AG08395 (cell line): ENCODE data around the gene ANKRD12.
A peak's percentile ranks its signal among the peaks of the same experiment; 100 is the strongest.

Experiments used
- DNase-seq: peaks from one replicate; pipeline ENCODE4 v3.0.0; 2012; ENCODE audit warnings: mixed read lengths, low spot score

Gene ANKRD12

DNA sequence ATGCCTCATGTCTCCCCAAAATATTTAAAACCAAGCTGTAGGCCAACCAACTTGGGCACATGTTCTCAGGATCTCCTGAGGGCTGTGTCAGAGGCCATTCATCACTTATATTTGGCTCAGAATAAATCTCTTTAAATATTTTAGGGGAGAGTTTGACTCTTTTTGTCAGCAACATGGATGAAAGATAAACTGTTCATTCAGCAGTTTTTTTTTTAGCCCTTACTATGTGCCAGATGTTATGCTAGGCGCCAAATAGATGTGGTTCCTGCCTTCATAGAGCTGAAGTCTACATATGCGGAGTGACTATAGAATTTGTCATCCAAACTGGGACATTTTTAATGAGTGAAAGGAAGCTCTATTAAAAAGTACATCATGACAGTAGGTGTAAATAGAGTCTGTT lies 155.5 kb downstream of the ANKRD12 start:
- DNase-seq = no peak

DNA sequence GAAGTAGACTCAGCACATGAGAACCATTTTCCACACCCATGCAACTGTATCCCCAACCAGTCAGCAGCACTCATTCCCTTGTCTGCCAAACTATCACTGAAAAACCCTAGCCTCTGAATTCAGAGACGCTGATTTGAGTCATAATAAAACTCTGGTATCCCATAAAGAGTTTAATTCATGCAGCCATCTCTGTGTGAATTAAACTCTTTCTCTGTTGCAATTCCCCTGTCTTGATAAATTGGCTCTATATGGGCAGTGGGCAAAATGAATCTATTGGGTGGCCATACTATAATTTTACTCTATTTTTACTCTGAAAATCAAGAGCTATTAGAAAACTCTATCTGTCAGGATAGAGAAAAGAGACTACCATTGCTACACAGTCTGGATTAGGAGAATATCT lies 157.4 kb downstream of the ANKRD12 start:
- DNase-seq = no peak

DNA sequence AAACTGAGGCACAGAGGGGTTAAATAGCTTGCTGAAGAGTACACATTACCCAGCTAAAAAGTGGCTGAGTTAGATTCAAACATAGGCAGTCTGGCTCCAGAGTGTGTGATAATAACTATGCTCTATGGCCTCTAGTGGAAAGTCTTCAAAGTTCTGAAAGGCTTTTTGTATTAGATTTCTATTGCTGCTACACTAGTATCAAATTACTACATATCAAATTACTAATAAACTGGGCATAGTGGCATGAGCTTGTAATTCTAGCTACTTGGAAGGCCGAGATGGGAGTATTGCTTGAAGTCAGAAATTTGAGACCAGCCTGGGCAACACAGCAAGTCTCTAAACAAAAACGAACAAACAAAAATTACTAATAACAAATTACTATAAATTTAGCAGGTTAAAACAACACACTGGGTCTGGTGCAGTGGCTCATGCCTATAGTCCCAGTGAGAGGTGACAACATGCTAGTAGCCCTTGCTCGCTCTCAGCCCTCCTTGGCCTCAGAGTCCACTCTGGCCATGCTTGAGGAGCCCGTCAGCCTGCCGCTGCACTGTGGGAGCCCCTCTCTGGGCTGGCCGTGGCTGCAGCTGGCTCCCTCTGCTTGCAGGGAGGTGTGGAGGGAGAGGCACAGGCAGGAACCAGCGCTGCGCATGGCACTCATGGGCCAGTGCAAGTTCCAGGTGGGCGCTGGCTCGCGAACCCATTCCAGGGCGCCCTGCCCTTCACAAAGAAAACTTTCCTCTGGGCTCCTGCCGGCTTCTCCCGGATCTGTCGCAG lies 159.8 kb downstream of the ANKRD12 start:
- DNase-seq = no peak

DNA sequence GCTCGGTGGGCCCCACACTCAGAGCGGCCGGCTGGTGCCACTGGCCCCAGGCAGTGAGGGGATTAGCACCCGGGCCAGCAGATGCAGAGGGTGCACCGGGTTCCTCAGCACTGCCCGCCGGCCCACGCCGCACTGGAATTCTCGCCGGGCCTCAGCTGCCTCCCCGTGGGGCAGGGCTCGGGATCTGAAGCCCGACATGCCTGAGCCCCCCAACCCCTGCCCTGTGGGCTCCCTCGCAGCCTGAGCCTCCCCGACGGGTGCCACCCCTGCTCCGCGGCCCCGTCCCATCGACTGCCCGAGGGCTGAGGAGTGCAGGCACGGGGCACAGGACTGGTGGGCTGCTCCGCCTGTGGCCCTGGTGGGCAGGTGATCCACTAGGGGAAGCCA lies 160.4 kb downstream of the ANKRD12 start:
- no peak for DNase-seq

DNA sequence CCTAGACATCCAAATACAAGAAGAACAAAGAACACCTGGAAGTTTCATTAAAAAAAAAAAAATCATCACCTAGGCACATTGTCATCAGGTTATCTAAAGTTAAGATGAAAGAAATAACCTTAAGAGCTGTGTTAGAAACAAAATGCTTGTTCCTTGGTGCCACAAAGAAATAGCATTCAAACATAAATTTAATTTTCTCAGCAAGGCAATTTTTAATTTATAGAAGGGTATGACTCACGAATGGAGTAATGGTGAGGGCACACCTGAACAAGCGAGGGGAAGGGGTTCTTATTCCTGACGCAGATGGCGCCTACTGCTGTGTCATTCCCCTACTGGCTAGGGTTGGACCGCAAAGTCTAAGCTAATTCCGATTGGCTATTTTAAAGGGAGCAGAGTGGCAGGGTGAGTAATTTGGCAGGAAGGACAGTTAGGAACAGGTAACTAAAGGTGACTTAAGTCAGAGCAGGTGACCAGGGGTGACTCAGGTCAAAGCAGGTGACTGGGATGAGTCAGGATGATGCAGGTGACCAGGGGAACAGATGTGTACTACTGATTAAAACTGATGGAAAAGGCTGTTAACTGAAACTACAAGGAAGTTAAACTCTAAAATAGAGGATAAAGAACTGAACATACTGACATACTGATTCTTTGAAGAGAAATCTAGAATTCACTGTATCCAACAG lies 167.9 kb downstream of the ANKRD12 start:
- DNase-seq = no peak

DNA sequence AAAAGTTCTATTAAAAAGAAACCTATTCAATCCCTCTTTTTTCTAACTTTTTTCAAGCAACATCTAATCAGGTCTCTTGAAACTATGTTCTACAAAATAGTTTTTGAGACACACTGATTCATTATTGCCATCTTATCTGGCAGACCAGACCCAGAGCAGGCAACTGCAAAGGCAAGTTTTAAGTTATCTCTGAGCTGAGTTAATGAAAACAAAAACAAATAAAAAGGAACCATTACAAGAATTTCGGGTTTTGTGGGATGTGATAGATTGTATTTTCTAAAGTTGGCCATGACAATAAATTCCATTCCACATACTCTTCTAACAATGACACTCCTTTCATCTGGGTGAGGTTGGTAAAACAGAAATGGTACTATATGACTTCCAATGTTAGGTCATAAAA lies 182.8 kb downstream of the ANKRD12 start:
- peak; percentile 23 for DNase-seq

DNA sequence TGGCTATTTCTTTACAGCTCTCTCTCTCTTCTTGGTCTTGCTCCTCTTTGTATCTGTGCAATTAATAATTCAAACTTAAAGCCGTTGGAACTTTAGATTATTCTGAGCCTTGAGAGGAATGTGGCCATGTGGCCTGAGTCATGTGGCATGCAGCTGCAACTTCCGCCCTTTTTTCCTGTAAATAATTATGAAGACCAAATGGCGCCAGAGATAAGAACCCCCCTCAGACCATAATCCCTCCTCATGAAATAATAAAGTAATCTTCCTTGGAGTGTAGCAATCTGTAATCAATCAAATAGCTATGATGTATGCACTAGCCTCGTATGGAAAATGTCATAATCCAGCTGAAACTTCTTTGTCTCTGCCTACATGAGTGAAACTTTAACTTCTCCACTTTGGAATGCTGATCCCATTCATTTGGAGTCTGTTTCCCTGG lies 184.5 kb downstream of the ANKRD12 start:
- peak; percentile 8 for DNase-seq

DNA sequence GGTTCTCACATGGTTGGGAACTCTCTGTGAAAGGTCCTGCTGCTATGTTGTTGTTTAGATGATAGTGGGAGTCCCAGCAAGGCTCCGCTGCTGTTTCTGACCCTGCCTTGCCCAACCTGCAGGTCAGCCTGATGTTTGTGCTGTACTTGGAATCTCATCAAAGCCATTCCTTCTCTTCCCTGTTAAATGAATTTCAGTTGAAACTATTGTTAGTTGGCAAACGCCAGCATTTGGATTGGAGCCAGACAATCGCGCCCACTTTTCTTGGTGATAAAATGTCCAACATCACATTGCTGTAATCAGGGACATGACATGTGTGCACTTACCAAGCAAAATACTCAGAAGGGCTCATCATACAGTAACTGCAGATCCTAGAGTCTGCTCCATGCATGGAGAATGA lies 185.2 kb downstream of the ANKRD12 start:
- no peak for DNase-seq

DNA sequence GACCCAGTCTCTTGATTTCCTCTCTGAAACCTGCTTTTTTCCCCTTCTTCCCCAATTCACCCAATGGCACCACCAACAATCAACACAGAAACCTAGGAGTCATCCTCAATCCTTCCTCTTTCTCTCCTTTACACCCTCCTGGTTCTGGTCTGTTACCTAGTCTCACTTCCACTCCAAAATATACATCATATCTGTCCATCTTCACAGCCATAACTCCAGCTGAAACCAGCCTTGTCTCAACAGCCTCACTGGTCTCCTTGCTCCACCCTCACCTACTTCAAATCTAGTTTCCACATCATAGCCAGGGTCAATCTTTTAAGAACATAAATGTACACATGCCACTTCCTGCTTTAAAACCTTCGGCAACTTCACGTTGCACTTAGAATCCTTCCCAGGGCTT lies 186.2 kb downstream of the ANKRD12 start:
- no peak for DNase-seq

DNA sequence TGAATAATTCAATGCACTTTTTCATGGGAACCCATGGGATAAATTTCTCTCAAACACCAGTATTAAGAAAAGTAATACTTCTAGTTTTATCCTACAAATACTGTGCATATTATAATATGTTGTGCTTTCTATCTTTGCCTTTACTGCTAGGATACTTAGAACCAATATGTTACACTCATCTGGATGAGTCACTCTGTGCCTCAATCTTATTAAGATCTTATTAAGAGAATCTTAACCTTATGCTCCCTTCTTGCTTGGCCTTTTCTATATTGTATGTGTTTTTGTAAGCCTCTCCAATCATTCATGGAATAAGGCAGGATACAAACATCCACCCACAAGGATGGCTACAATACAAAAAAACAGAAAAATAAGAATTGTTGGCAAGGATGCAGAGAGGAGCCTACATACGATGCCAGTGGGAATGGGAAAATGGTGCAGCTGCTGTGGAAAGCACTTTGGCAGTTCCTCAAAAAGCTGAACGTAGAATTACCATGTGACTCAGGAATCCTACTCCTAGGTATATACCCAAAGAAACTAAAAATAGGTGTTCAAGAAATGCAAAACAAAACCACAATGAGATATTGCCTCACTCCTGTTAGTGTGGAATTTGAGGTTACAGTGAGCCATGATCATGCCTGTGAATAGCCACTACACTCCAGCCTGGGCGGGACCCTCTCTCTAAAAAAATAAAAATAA lies 187.3 kb downstream of the ANKRD12 start:
- peak; percentile 10 for DNase-seq

DNA sequence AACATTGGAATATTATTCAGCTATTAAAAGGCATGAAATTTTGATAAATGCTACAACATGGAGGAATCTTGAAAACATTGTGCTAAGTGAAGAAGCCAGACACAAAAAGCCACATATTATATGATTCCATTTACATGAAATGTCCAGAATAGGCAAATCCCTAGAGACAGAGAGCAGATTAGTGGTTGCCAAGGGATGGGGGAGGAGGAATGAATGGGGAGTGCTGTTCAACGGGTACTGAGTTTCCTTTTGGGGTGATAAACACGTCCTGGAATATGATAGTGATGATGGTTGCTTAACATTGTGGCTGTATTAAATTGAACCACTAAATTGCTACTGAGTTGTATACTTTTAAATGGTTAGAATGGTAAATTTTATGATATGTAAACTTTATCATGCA lies 189.1 kb downstream of the ANKRD12 start:
- DNase-seq = no peak

DNA sequence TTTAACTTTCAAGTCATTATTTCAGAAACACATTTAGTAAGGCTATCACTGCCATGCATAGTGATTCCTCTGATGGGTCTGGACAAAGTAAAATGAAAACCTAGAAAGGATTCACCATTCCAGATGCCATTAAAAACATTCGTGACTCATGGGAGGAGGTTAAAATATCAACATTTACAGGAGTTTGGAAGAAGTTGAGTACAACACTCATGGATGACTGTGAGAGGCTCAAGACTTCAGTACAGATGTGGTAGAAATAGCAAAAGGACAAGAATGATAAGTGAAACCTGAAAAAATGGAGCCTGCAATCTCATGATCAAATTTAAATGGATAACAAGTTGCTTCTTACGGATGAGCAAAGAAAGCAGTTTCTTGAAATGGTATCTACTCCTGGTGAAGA lies 192.2 kb downstream of the ANKRD12 start:
- DNase-seq = no peak

DNA sequence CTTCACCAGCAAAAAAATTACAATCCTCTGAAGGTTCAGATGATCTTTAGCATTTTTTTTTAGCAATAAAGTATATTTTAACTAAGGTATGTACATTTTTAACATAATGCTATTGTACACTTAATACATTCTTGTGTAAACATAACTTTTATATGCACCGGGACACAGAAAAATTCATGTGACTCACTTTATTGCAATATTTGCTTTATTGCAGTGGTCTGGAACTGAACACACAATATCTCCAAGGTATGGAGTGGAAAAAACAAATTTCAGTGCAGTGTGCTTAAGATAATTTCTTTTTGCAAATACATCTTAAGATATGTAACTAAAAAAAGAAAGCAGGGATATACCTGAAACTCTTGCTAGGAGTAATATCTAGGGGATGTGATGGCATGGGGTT lies 192.9 kb downstream of the ANKRD12 start:
- no peak for DNase-seq

DNA sequence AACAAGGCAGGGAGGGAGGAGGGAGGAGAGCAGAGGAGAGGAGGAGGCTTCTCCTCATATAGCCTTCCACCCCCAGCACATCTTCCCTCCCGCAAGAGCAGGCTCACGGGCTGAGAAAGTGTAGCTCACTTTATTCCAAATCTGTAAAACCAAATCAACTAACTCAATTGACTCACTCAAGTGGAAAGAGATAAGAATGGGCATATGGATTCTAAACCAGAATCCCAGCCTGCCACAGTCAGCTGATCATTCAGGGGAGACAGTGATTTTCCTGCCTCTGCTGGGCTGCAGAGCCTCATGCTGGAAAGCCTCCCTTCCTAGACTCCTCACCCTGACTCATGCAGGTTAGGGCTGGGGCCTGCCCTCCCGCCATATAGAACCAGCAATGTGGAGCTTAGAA lies 193.8 kb downstream of the ANKRD12 start:
- DNase-seq = no peak

DNA sequence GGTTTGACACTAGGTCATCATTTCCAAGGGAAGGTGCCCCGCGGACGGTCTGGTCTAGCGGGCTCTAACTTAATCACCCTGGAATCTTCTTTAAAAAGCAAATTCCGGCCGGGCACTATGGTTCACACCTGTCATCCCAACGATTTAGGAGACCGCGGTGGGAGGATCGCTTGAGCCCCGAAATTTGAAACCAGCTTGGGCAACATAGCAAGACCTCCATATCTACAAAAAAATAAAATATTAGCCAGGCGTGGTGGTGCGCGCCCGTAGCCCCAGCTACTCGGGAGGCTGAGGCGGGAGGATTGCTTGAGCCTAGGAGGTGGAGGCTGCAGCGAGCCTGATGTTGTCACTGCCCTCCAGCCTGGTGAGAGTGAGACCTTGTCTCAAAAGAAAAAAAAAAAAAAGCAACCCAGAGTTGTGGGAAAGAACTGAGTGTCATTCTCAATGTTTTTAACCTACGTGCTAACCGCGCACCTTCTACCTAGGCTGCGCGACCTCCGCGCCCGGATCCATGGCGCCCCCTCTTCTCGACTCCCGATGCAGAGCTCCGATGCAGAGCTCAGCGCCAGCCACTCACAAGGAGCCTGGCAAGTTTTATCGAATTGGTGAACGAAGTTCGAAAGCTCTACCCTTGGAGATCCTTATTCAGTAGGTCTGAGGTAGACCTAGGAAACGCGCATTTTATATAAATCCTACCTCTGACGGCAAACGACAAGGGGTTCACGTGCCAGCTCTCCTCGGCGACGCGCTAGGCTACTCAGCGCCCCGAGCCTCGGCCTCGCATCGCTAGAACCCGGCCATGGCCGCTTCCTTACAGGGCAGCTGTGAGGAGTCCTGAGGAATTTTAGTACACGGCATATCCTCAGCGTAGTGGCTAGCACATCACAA lies 197.1 kb downstream of the ANKRD12 start:
- DNase-seq = no peak

DNA sequence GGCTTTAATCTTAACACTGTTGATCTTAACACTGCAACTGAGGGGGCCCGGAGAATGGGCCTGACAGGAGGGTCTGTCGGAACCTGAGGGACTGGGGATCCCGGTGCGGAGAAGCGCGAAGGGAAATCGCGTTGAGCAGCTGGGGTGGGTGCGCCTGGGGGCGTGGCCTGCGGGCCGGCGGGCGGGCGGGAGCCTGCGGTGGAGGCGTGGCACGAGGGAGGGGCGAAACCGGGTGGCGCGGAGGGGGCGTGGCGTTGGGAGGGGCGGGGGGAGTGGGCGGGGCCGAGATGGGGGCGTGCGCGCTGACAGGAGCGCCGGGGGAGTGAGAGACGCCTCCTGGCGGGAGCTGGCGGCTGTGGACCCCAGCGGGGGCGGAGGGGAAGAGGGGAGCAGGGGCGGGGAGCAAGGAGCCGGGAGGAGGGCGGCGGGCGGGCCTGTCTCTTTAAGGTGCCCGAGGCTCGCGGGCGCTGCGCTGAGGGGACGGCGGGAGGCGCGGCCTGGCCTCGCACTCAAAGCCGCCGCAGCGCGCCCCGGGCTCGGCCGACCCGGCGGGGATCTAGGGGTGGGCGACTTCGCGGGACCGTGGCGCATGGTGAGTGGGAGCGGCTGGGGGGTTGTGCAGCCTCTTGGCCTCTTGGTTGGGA lies 197.9 kb downstream of the ANKRD12 start, which contains the start of gene TWSG1:
TWSG1 (plus strand) TSS at position 445 of the 644 bp plus-strand sequence. CDS start 2,457 bp downstream, outside the sequence.
- DNase-seq = peak; percentile 99

DNA sequence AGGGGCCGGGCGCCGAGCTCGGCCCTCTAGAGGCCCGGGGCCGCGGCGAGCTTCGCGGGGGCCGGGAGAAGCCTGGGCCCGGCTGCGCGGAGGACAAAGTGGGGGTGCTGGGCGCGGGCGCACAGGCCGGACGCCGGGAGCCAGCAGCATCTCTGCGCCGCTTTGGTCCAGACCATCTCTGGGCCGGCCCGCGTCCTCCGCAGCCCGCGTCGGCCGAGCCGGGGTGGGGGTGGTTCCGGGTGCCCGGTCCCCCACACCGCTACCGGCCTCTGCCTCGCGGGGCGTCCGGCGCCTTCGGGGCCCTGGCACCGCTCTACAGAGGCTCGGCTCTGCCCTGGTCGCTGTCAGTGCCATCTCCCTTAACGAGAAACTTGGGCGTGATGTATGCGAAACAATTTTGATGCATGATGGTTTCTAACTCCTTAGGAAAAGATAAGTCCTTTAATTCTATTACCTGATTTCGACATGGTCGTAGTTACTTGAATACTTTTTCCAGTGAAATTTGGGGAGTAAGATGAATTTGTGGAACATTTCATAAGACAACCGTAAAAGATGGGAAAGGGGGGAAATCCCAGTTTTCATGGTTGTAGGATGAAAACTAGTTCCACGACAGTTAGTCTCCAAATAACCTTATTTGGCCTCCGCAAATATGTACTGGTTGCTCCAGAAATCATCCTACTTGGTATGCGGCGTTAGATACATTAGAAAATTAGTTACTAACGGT lies 198.6 kb downstream of the ANKRD12 start:
- peak; percentile 44 for DNase-seq
